OCI-LY3 (cell line): ENCODE measurements around the gene NBEA.

Experiments
- H2AFZ ChIP-seq: fragments of 200-600, 300-600 bp; shearing (Covaris generic); 2 replicates; pipeline ENCODE4 v1.6.0; 2014; ENCODE audit warnings: antibody characterized with exemption, low read depth, low read length
- H3K27ac ChIP-seq: fragments of 200-600, 300-600 bp; sonication (generic); 2 replicates; pipeline ENCODE4 v1.5.1; 2014; ENCODE audit warnings: mild to moderate bottlenecking, low read length, moderate library complexity, mixed read lengths
- H3K27me3 ChIP-seq: fragments of 200-600, 300-600 bp; sonication (generic); 2 replicates; pipeline ENCODE4 v1.6.1; 2014; ENCODE audit warnings: low read depth, low read length, mixed read lengths
- H3K36me3 ChIP-seq: fragments of 200-600, 300-600 bp; sonication (generic); replicated peaks from 2 replicates; pipeline ENCODE3; 2014; ENCODE audit warnings: low read depth, low read length, mixed read lengths
- H3K4me1 ChIP-seq: fragments of 300-600, 200-600 bp; sonication (generic); 2 replicates; pipeline ENCODE4 v1.6.1; 2014; ENCODE audit warnings: low read length, mixed read lengths
- H3K4me2 ChIP-seq: fragments of 200-600, 300-600 bp; sonication (generic); 2 replicates; pipeline ENCODE4 v1.6.1; 2014; ENCODE audit warnings: low read length, mixed read lengths
- H3K4me3 ChIP-seq: fragments of 300-600, 200-600 bp; sonication (generic); 2 replicates; pipeline ENCODE4 v1.5.1; 2014; ENCODE audit warnings: antibody characterized with exemption, mild to moderate bottlenecking, low read length, moderate library complexity
- H3K79me2 ChIP-seq: fragments of 300-600, 200-600 bp; shearing (Covaris generic); 2 replicates; pipeline ENCODE4 v1.6.1; 2014; ENCODE audit warnings: mild to moderate bottlenecking, low read length, mixed read lengths
- H3K9ac ChIP-seq: fragments of 300-600, 200-600 bp; shearing (Covaris generic); 2 replicates; pipeline ENCODE4 v1.6.0; 2014; ENCODE audit warnings: mild to moderate bottlenecking, low read length, moderate library complexity
- H3K9me3 ChIP-seq: fragments of 200-600, 300-600 bp; shearing (Covaris generic); 2 replicates; pipeline ENCODE4 v1.6.1; 2014; ENCODE audit warnings: low read length, mixed read lengths; ENCODE audit not compliant: insufficient read depth
- H4K20me1 ChIP-seq: fragments of 200-600, 300-600 bp; sonication (generic); 2 replicates; pipeline ENCODE4 v1.6.1; 2016; ENCODE audit warnings: low read length, mixed read lengths; ENCODE audit not compliant: insufficient read depth
- EZH2phosphoT487 ChIP-seq: fragments of 200-600 bp; shearing (Covaris generic); IDR thresholded peaks from 2 replicates; pipeline ENCODE4 v1.6.1; 2018; ENCODE audit warnings: antibody characterized with exemption, mixed run types, low read depth
- TF ChIP-seq, protein P1 (sequence below): fragments of 200-600, 300-600 bp; sonication (generic); IDR thresholded peaks from 2 replicates; pipeline ENCODE4 v1.5.1; 2014; ENCODE audit warnings: antibody characterized with exemption, low read length, low read depth

The NBEA gene

DNA sequence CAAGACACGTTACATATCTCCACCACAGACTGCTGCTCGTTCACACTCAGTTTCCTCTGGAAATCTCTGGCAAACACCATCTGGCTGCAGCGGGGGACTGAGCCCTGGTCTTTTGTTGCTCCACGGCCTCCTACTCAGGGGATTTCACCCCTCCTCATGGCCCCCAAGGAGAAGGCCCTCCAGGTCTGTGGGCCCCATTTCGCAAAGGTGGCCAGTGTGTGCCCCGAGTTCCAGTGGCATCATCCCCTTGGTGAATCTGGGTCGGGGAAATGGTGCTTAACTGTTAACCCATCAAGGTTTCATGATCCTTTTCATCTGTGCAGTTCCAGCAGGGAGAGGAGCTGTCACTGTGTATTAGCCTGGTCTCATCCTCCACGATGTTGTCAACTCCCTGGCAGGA, 769.8 kb downstream of the NBEA start:
- Histone ChIP-seq H3K9ac (no peak overlapping the region), H3K9me3 (no peaks in the 10 kb centered on the region), H3K79me2 (no peaks in the 10 kb centered on the region), H3K4me3 (no peak overlapping the region), H3K36me3 (no peaks in the 10 kb centered on the region), H3K27ac (no peak overlapping the region), H3K4me1 (peaks cover 6% of the 10 kb centered on the region; the same call in 1 of the 2 replicates), H3K4me2 (no peak overlapping the region), H4K20me1 (no peaks in the 10 kb centered on the region), H2AFZ (no peak overlapping the region), H3K27me3 (no peaks in the 10 kb centered on the region)
- TF ChIP-seq, protein P1, sequence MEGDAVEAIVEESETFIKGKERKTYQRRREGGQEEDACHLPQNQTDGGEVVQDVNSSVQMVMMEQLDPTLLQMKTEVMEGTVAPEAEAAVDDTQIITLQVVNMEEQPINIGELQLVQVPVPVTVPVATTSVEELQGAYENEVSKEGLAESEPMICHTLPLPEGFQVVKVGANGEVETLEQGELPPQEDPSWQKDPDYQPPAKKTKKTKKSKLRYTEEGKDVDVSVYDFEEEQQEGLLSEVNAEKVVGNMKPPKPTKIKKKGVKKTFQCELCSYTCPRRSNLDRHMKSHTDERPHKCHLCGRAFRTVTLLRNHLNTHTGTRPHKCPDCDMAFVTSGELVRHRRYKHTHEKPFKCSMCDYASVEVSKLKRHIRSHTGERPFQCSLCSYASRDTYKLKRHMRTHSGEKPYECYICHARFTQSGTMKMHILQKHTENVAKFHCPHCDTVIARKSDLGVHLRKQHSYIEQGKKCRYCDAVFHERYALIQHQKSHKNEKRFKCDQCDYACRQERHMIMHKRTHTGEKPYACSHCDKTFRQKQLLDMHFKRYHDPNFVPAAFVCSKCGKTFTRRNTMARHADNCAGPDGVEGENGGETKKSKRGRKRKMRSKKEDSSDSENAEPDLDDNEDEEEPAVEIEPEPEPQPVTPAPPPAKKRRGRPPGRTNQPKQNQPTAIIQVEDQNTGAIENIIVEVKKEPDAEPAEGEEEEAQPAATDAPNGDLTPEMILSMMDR: no peak
- TF ChIP-seq EZH2phosphoT487: no peak

DNA sequence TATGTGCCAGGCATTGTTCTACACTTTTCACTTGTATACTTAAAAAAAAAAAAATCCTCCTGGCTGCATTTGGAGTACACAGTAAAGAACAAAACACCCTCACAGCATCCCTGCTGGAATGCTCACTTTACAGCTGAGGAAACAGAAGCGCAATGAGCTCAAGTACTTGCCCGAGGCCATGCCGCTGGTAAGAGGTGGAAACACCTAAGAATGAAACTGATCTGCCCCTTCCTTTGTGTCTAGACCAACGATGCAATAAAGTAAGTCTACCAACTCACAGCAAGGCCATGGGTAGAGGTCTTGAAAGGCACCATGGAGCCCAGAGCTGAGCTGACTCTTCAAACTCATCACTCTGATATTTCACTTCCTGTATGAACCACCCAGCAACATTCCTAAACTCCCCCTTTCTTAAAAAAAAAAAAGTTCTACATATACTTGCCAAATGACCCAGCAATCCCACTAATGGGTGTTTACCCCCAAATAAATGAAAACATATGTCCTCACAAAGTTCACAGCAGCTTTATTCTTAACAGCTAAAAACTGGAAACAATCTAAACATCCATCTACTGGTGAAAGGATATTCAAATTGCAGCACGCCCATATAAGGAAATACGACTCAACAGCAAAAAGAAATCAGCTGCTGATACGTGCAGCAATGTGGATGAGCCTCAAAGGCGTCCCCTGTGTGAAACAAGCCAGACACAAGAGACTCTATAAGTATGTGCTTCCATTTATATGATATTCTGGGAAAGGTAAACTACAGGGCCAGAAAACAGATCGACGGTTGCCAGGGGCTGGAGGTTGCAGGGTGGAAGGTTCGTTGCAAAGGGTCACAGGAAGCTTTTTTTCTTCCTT, 771.1 kb downstream of the NBEA start:
- Histone ChIP-seq H3K27me3 (no peaks in the 10 kb centered on the region), H3K27ac (no peak overlapping the region), H2AFZ (no peak overlapping the region), H3K4me2 (no peak overlapping the region), H3K79me2 (no peaks in the 10 kb centered on the region), H3K36me3 (no peaks in the 10 kb centered on the region), H3K9me3 (no peaks in the 10 kb centered on the region), H3K4me1 (peaks cover 6% of the 10 kb centered on the region; the same call in 1 of the 2 replicates), H3K4me3 (no peak overlapping the region), H4K20me1 (no peaks in the 10 kb centered on the region), H3K9ac (no peak overlapping the region)
- TF ChIP-seq, protein P1: no peak
- no peak for TF ChIP-seq EZH2phosphoT487

DNA sequence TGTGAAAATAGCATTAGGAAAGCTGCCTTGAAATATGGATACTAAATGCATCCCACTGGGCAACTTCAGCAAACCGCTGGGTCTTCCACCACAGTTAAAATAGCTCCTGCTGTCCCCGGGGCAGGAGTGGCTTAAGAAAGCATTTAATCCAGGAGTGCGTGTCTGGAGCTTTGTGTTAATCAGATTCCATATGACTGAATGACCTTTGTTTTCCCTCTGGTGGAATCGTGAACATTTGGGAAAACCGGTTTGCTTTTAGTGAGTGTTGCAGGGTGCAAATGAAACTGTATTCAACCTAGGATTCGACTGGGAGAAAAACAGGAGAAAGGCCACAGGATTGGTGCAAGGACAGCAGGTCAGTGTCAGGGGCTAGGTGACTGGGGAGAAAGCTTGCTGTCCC, 772.1 kb downstream of the NBEA start:
- Histone ChIP-seq H3K4me2 (no peak overlapping the region), H4K20me1 (no peaks in the 10 kb centered on the region), H3K4me1 (peaks cover 6% of the 10 kb centered on the region; the same call in 1 of the 2 replicates), H3K36me3 (no peaks in the 10 kb centered on the region), H3K27ac (no peak overlapping the region), H3K27me3 (no peaks in the 10 kb centered on the region), H3K79me2 (no peaks in the 10 kb centered on the region), H3K4me3 (no peak overlapping the region), H3K9me3 (no peaks in the 10 kb centered on the region), H3K9ac (no peak overlapping the region), H2AFZ (no peak overlapping the region)
- TF ChIP-seq, protein P1: no peak
- no peak for TF ChIP-seq EZH2phosphoT487

DNA sequence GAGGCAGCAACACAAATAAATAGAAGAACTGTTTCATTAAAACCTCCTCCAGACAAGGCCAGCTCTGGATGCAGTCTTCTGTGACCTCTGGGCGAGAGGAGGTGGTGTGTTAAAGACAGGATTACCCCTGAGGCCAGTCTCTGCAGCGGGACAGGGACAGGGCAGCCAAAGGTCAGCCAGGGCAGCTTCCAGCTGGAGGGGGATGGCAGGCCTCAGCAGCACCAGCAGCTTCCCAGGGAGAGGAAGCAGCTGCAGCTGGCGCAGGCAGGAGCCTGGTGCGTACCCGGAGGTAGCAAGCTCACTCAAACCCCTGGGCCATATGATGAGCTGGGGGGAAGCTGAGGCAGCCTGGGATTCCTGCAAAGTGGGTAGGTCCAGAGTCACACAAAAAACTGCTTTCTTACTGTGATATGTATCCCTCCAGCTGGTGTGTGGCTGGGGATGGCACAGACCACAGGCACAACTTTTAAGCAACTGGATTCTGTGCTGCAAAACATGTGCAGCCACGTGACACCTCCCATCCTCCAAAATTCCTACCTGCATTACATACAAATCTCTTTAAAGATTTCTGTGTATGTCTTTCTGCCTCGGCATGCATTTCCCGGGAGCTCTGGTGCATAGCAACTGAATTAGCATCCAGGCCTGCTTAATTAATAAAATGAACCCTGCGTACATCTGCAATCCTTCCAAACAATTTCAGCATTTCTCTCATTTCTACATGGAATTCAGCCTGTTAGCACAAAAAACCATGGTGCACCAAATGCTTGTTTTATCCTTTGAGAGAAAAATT, 772.7 kb downstream of the NBEA start:
- peaks cover 6% of the 10 kb centered on the region; the same call in 1 of the 2 replicates for H3K4me1 ChIP-seq

More for the DNA sequence above, 772.7 kb downstream of the NBEA start:
- Histone ChIP-seq H4K20me1 (no peaks in the 10 kb centered on the region), H3K27me3 (no peaks in the 10 kb centered on the region), H3K36me3 (no peaks in the 10 kb centered on the region), H3K79me2 (no peaks in the 10 kb centered on the region), H3K4me2 (no peak overlapping the region), H3K4me3 (no peak overlapping the region), H3K9ac (no peak overlapping the region), H3K9me3 (no peaks in the 10 kb centered on the region), H2AFZ (no peak overlapping the region), H3K27ac (no peak overlapping the region)
- TF ChIP-seq EZH2phosphoT487: no peak
- TF ChIP-seq, protein P1: no peak
